Naive B cell (primary cell): ENCODE results near the gene ST3GAL5. TPM values are rescaled to one million over a fixed set of nuclear protein-coding genes. Genes with fewer than 3 reads are reported as not detected.
"Not testable (repeated sequence)": the region's sequence is repeated elsewhere in the genome, so short reads cannot be mapped to it uniquely, and the experiment has no call there.

ENCODE experiments used
- ATAC-seq, 2 donors: fragments of 150-1000 bp; cut with Tn5 transposase; 2 replicates each; pipeline ENCODE4 v1.10.0; 2021; ENCODE audit warnings: low read depth in 2 of 2, mild to moderate bottlenecking in 2 of 2, moderate library complexity in 2 of 2
- DNase-seq: peaks from one replicate; pipeline ENCODE4 v3.0.0; 2022
- H3K27ac Mint-ChIP-seq, 6 donors: one replicate each; pipeline ENCODE4 v1.8.0; 2020 to 2022; ENCODE audit warnings: mild to moderate bottlenecking in 6 of 6, mixed read lengths in 6 of 6, moderate library complexity in 5 of 6, inconsistent platforms in 2 of 6
- H3K27me3 Mint-ChIP-seq, 3 donors: one replicate each; pipeline ENCODE4 v1.8.0; 2021 to 2022; ENCODE audit warnings: mixed read lengths in 3 of 3, mild to moderate bottlenecking in 1 of 3
- H3K36me3 Mint-ChIP-seq, 2 donors: one replicate each; pipeline ENCODE4 v1.8.0; 2020 to 2022; ENCODE audit warnings: mixed read lengths in 2 of 2, inconsistent platforms in 1 of 2, mild to moderate bottlenecking in 1 of 2
- H3K4me1 Mint-ChIP-seq, 3 donors: one replicate each; pipeline ENCODE4 v1.8.0; 2020 to 2022; ENCODE audit warnings: mixed read lengths in 3 of 3, inconsistent platforms in 1 of 3, mild to moderate bottlenecking in 1 of 3, moderate library complexity in 1 of 3
- H3K4me3 Mint-ChIP-seq, 8 donors: one replicate each; pipeline ENCODE4 v1.8.0; 2020 to 2022; ENCODE audit warnings: mild to moderate bottlenecking in 8 of 8, mixed read lengths in 8 of 8, moderate library complexity in 8 of 8, inconsistent platforms in 2 of 8
- H3K9me3 Mint-ChIP-seq, 7 donors: one replicate each; pipeline ENCODE4 v1.8.0; 2020 to 2022; ENCODE audit warnings: mixed read lengths in 7 of 7, mild to moderate bottlenecking in 5 of 7, inconsistent platforms in 2 of 7, moderate library complexity in 1 of 7
- polyA plus RNA-seq, 6 donors: library from polyadenylated mRNA; unstranded; fragments of 300-500 nt; fragmentation: Illumina TruSeq; gene quantifications; one replicate each; pipeline ENCODE4 v1.2.3, GENCODE V29; 2021; ENCODE audit warnings: low read depth in 6 of 6

ST3GAL5 gene
- polyA plus RNA-seq, 6 donors from 2014 or later: 16.7 to 29.0 (median 20.9) TPM

- H3K27me3 Mint-ChIP-seq, DNase-seq, H3K4me3 Mint-ChIP-seq, ATAC-seq: not testable (repeated sequence)
- Mint-ChIP-seq H3K36me3 (peaks cover 12 to 18% of the 10 kb centered on the region in 2 donors), H3K9me3 (peaks cover 7 to 16% (median 11%) of the 10 kb centered on the region in 7 donors), H3K27ac (peak overlapping the region in 3 of 6 donors; percentile 2 to 83 (median 75)), H3K4me1 (peaks cover 46 to 88% (median 72%) of the 10 kb centered on the region in 3 donors)
These were observed 7.0 kb downstream of the ST3GAL5 start for GRCh38 chr2:85881781-85882180.

- H3K4me1 Mint-ChIP-seq: peaks cover 38 to 88% (median 70%) of the 10 kb centered on the region in 3 donors
- peak overlapping the region in 4 of 8 donors; percentile 1 to 79 (median 22) for H3K4me3 Mint-ChIP-seq
- not testable (repeated sequence) for H3K27me3 Mint-ChIP-seq, DNase-seq, ATAC-seq
- H3K9me3 Mint-ChIP-seq: peaks cover 7 to 16% (median 11%) of the 10 kb centered on the region in 7 donors
- H3K36me3 Mint-ChIP-seq: peaks cover 12 to 18% of the 10 kb centered on the region in 2 donors
- peak overlapping the region in 3 of 6 donors; percentile 75 to 83 (median 79) for H3K27ac Mint-ChIP-seq
These were observed 8.0 kb downstream of the ST3GAL5 start for GRCh38 chr2:85880716-85881328.

DNA sequence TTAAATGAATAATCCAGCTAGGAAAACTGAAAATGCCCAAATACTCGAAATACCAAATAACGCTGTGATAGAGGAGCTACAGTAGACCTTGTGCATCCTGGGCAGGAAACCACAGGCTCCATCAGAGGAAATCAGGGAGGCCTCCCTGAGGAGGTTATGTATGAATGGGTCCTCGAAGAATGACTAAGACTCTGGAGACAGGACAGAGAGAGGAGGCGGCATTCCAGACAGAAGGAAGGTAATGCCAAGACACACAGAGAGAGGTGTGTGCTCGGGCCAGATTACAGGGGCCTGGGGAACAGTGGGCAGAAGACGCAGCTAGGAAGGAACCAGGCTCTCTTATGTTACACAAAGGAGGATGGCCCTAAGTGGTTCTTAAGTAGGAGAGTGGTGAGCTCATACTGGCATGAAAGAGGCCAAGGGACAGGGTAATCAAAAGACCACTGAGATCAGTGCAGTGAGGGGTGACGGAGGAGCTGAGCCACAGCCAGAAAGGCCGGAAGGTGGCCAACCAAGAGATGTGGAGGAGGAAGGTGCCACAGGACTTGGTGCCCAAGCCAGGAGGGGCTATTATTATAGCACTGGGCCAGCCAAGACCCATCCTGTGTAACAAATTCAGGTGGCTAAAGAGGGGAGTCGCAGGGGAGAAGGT, 9.9 kb downstream of the ST3GAL5 start:
- DNase-seq (no peak), ATAC-seq (no peak)
- H3K27ac Mint-ChIP-seq: peak overlapping the region in 4 of 6 donors; percentile 9 to 88 (median 81)
- peak overlapping the region in 3 of 8 donors; percentile 1 to 22 (median 16) for H3K4me3 Mint-ChIP-seq
- H3K9me3 Mint-ChIP-seq: peaks cover 7 to 16% (median 11%) of the 10 kb centered on the region in 7 donors
- peaks cover 43 to 87% (median 71%) of the 10 kb centered on the region in 3 donors for H3K4me1 Mint-ChIP-seq
- peaks cover 12 to 28% of the 10 kb centered on the region in 2 donors for H3K36me3 Mint-ChIP-seq
- H3K27me3 Mint-ChIP-seq: no peaks in the 10 kb centered on the region

DNA sequence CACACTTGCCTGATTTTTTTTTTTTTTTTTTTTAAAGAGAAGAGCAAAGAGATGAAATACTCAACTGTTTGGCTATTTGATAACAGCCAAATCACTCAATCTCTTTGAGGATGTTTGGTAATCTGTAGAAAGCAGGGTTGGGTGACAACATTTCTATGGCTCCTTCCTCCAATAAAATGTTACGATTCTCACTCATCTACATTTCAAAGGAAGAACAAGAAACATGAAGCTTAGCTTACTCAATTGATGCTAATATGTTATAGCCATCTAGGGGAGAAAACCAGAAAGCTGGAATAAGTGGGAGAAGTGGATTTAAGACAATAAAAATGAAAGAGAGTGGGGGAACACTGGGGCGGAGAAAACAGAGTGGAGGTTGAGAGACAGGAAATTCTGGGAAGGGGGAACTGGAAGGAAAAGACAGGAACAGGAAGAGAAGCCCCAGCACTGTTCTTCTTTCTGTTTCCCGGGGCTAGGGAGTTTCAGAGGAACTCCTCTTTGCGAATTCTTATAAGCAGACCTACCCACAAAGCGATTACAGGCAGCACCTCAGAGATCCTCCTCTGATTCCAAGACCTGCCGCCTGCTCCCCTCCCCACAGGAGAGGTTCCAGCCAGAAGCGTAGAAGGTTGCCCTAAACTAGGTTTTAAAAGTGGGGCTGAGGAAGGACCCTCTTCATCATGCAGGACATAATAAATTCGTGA, 13.3 kb downstream of the ST3GAL5 start:
- DNase-seq (no peak), ATAC-seq (no peak)
- Mint-ChIP-seq H3K27ac (peak overlapping the region in 5 of 6 donors; percentile 43 to 93 (median 72)), H3K9me3 (peaks cover 0 to 2% (median 0%) of the 10 kb centered on the region in 7 donors), H3K4me3 (peak overlapping the region in 4 of 8 donors; percentile 6 to 30 (median 15)), H3K36me3 (peaks cover 8 to 11% of the 10 kb centered on the region in 2 donors), H3K27me3 (no peaks in the 10 kb centered on the region), H3K4me1 (peaks cover 45 to 84% (median 70%) of the 10 kb centered on the region in 3 donors)

DNA sequence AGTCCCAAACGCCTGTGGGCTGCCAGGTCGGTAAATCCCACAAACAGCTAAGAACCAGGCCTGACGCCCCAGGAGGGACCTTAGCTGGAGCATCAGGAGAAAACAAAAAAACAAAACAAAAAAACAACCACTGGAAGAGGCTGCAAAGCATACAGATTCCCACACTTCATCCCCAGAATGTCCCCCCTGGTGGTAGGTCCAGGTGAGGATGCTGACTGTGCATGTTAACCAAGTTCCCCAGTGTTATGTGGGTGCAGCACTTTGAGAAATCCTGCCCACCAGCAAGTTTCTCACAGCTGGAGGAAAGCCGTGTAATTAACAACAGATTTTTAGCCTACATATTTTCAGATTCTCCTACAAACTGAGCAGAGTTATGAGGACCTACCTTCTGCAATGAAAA, 15.1 kb downstream of the ST3GAL5 start:
- DNase-seq (no peak), ATAC-seq (no peak)
- Mint-ChIP-seq H3K27ac (peak overlapping the region in 4 of 6 donors; percentile 32 to 81 (median 60)), H3K4me1 (peaks cover 32 to 68% (median 55%) of the 10 kb centered on the region in 3 donors), H3K36me3 (peaks cover 8 to 11% of the 10 kb centered on the region in 2 donors), H3K9me3 (no peaks in the 10 kb centered on the region), H3K4me3 (peak overlapping the region in 1 of 8 donors; percentile 30), H3K27me3 (no peaks in the 10 kb centered on the region)

GRCh38 chr2:85872536-85873161, 16.1 kb downstream of the ST3GAL5 start:
- ATAC-seq (no peak), DNase-seq (no peak)
- peak overlapping the region in 3 of 6 donors; percentile 62 to 81 (median 74) for H3K27ac Mint-ChIP-seq
- H3K9me3 Mint-ChIP-seq: no peaks in the 10 kb centered on the region
- peaks cover 8 to 11% of the 10 kb centered on the region in 2 donors for H3K36me3 Mint-ChIP-seq
- peaks cover 30 to 65% (median 52%) of the 10 kb centered on the region in 3 donors for H3K4me1 Mint-ChIP-seq
- peak overlapping the region in 1 of 8 donors; percentile 9 for H3K4me3 Mint-ChIP-seq
- no peaks in the 10 kb centered on the region for H3K27me3 Mint-ChIP-seq

DNA sequence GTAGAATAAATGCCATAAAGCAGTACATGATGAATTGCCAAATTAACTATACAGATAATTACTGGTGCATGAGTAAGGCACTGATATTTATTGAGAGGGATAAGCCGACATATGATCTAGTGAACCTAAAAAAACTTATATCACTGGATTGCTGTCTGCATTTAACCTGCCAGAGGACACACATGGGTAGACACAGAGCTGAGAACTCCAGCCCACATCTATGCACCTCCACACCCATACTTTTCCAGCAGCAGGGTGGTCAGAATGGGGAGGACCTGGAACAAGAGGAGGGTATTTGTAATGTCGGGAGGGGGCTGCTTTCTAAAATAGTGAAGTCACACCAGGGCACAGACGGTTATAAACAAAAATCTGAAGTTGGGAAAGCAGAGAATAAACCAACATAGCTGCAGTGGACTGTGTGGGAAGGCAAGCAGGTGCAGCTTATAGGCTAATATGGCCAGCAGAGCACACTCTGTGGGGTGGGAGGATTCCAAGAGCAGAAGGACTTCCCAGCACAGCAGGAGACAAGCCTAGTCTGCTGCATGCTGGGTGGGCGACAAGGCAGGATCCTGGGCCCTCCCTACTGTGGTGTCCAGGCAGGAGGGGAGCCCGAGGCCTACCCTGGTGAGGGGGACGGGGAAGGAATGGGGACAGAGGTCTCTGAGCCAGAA, 17.2 kb downstream of the ST3GAL5 start:
- no peaks in the 10 kb centered on the region for H3K9me3 Mint-ChIP-seq
- peaks cover 8 to 11% of the 10 kb centered on the region in 2 donors for H3K36me3 Mint-ChIP-seq
- H3K27ac Mint-ChIP-seq: no peak overlapping the region
- H3K4me1 Mint-ChIP-seq: peaks cover 35 to 64% (median 53%) of the 10 kb centered on the region in 3 donors
- H3K27me3 Mint-ChIP-seq: no peaks in the 10 kb centered on the region
- no peak for ATAC-seq
- DNase-seq: no peak
- peak overlapping the region in 1 of 8 donors; percentile 14 for H3K4me3 Mint-ChIP-seq

- H3K4me3 Mint-ChIP-seq: no peak overlapping the region
- no peaks in the 10 kb centered on the region for H3K9me3 Mint-ChIP-seq
- H3K27me3 Mint-ChIP-seq: no peaks in the 10 kb centered on the region
- H3K4me1 Mint-ChIP-seq: peaks cover 30 to 53% (median 44%) of the 10 kb centered on the region in 3 donors
- ATAC-seq (no peak), DNase-seq (no peak)
- H3K36me3 Mint-ChIP-seq: peaks cover 0 to 8% of the 10 kb centered on the region in 2 donors
- peak overlapping the region in 1 of 6 donors; percentile 60 for H3K27ac Mint-ChIP-seq
These were observed 20.0 kb downstream of the ST3GAL5 start for GRCh38 chr2:85868822-85869221.

DNA sequence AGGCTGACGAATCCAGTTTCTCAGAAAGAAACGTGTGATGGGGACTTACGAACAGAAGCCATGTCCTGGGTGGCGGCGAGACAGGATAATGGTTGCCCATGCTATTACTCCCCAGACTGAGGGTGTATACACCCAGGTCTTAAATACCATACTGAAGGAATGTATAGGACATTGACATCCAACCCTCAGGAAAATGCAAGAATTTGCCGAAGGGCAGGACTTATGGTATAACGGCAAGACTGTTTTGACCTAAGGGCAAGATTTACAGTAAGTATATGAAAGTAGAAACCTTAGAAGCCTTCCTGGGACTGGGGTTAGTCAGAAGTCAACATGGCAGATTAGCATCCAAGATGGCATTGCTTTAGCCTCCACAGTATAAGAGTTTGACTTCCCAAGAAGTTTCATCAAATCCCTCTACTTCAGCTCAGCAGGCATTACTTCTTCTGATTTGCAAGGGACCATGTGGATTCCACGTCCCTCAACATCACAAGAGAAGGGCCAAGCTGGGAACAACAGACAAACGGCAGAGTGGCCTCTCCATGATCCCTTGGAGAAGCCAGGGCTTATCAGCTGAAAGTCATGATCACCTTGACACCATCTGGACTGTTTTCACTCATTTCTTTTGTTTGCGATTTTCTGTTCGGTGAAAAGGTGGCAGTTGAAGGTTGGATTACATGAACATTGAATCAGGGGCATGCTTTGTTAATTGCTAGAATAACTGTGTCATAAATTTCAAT, 21.1 kb downstream of the ST3GAL5 start:
- Mint-ChIP-seq H3K27ac (peak overlapping the region in 2 of 6 donors; percentile 34 to 84), H3K27me3 (no peaks in the 10 kb centered on the region), H3K9me3 (no peaks in the 10 kb centered on the region), H3K4me3 (peak overlapping the region in 1 of 8 donors; percentile 41), H3K4me1 (peaks cover 31 to 54% (median 41%) of the 10 kb centered on the region in 3 donors), H3K36me3 (peaks cover 0 to 8% of the 10 kb centered on the region in 2 donors)
- DNase-seq (no peak), ATAC-seq (no peak)

GRCh38 chr2:85867121-85867520, 21.7 kb downstream of the ST3GAL5 start:
- Mint-ChIP-seq H3K36me3 (peaks cover 0 to 6% of the 10 kb centered on the region in 2 donors), H3K4me3 (peak overlapping the region in 1 of 8 donors; percentile 41), H3K27ac (peak overlapping the region in 2 of 6 donors; percentile 34 to 84), H3K9me3 (no peaks in the 10 kb centered on the region), H3K4me1 (peaks cover 31 to 55% (median 44%) of the 10 kb centered on the region in 3 donors), H3K27me3 (no peaks in the 10 kb centered on the region)
- DNase-seq (no peak), ATAC-seq (no peak)

DNA sequence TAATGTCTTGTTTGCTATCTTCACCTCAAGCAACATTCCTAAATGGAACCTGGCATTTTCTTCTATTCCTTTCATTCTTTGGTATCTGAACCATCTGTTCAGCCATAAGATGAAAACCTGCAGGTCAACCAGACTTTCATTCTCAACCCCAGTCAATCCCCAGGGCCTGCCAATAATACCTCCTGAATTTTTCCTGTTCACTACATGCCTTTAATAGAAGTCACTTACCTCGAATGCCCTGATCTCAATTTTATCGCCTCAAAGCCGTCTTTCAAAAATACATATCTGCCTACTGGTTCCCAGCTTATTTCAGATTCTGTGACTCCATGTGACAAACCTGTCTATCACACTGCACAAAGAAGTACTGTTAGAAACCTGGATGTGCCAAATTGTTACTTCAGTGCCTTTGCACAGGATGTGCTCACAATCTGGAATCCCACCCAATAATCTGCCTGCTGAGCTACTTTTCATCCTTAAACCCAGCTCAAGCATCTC, 22.6 kb downstream of the ST3GAL5 start:
- no peak for DNase-seq
- H3K27ac Mint-ChIP-seq: peak overlapping the region in 5 of 6 donors; percentile 27 to 78 (median 35)
- H3K4me1 Mint-ChIP-seq: peaks cover 31 to 57% (median 45%) of the 10 kb centered on the region in 3 donors
- no peaks in the 10 kb centered on the region for H3K27me3 Mint-ChIP-seq
- H3K4me3 Mint-ChIP-seq: no peak overlapping the region
- no peaks in the 10 kb centered on the region for H3K9me3 Mint-ChIP-seq
- ATAC-seq: no peak
- no peaks in the 10 kb centered on the region for H3K36me3 Mint-ChIP-seq
